Stimulated activated CD4-positive, alpha-beta T cell treated with anti-CD3 and anti-CD28 coated beads, Interleukin-15, amount 100 ng/mL, for 24 hours (primary cell): ENCODE data around the gene TSHZ2.

Experiments
- DNase-seq: peaks from one replicate; pipeline ENCODE4 v3.0.0-alpha.2; 2020

Gene TSHZ2

DNA sequence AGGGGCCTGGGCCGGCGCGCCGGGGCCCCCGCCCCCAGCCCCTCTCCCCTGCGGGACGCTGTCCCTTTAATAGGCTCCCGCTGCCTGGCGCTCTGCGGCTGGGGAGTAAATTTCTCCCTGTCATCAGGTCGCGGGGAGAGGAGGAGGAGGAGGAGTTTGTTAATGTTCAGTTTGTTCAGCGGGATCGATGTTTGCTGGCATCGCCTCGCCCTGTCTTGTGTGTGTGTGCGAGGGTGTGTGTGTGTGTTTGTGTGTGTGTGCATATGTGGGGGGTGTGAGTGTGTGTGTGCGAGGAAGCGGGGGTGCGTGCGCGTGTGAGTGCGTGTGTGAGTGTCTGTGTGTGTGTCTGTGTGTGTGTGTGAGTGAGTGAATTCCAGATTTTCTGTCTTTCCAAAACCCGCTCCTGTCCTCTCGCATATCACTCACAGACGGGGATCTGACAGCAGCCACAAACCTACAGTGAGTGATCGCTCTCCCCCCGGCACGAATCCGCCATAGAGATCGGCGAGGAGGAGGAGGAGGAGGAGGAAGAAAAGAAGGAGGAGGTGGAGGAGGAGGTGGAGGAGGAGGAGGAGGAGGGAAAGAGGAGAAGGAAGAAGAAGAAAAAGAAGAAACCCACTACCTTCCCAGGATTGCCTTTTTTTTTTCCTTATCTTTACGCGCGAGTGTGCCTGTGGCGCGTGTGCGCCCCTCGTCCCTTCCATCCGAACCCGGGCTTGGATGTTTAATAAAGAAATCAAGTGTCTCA, at the start of gene TSHZ2:
TSHZ2 (plus strand) TSS at position 169 of the 748 bp plus-strand sequence. CDS start 936 bp downstream, outside the sequence.
- peak; percentile 70 for DNase-seq

DNA sequence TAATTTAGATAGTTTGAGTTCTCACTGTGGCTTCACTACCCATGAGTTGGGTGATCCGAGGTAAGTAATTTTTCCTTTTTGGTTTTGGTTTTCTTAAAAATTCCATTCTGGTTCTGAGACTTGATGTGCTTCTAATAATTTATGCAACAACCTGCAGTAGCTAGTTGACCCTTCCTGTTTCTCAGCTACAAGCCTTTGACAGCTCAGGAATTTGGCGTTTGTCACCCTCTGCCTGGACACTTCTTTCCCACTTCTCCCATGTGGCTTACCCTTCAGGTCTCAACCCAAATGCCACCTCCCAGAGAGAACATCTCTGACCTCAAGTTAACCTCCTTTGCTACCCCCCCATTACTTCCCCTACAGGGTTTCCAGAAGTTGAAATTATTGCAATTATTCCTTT, 49.7 kb upstream of the TSHZ2 start:
- DNase-seq, result no peak

GRCh38 chr20:52923123-52923937, 48.8 kb upstream of the TSHZ2 start:
- DNase-seq, result no peak

DNA sequence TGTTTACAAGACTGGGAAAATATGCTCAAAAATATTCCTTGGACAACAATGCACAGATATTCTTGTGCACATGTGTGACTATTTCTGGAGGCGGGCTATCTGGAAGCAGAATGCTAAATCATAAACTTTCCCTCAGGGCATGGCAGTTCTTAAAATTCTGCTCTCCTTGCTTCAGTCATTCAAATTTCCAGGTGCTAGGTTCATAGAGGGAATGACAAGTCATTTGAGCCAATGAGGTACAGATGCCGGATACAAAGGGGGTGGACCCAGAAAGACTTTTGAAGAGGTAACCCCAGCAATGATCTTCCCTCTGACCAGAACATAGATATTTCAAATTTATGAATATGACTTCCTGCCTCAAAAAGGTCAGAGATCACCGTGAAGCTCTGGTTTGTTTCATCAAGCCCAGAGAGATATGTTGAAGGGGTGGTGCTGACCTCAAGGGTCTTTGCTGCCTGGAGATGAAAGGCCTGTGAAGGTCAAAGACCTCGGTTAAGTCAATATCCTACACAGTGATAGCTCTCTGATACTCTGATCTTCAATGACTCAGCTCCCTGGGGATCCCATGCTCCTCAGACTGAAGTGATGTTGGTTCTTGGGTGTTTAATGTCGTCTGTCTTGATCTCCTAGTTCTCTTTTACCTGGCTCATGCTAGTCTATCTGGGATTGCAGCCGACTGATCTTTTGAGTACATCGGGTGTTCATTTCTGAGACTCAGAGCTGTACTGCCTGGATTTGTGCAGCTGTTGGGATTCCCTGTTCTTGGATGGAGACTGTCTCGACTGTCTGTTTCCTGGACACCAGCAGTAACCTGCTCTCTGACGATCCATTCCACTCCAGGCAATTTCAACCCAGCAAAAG, 47.5 kb upstream of the TSHZ2 start:
- no peak for DNase-seq

- no peak for DNase-seq
These were observed 45.7 kb upstream of the TSHZ2 start for GRCh38 chr20:52926505-52926904.

DNA sequence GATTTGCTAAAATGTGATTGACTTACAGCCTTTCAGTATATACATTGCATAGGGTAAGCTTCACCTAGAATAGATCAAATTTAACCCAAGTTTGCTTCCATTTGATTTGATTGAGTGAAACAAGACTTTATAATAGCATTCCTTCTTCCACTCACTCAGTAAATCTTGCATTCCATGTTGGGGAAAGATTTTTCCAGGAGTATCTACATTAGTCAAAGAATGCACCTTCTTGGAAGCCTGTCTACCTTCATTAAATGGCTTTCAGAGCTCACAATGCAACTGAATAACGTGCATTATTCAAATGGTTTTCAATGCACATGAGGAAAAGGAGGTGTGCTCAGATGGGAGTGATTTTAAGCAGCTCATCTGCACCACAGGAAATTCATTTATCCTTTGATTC, 38.3 kb upstream of the TSHZ2 start:
- no peak for DNase-seq

GRCh38 chr20:52936351-52937340, 35.5 kb upstream of the TSHZ2 start:
- DNase-seq, result no peak

DNA sequence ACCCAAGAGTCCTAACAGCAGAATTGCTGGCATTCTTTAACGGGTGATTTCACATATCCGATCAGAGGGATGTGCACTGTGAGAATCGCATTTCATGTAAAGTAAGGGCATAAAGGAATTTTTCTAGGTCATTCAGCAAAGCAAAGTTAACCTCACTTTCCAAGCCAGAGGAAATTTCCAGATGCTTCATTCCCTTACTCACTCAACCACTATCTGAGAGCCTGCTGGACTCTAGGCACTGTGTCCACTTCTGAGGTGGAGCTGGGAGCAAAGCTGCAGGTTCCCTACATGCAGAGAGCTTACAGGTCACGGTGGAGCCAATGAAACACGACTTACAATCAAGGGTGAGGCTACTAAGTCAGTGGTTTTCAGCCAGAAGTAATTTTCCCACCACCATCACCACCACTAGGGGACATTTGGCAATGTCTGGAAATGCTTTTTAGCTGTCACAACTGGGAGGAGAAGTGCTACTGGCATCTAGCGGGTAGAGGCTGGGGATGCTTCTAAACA, 34.5 kb upstream of the TSHZ2 start:
- DNase-seq, result no peak

- no peak for DNase-seq
These were observed 33.0 kb upstream of the TSHZ2 start for GRCh38 chr20:52939141-52939540.

GRCh38 chr20:52941808-52942207, 30.4 kb upstream of the TSHZ2 start:
- no peak for DNase-seq

GRCh38 chr20:52943185-52943841, 28.8 kb upstream of the TSHZ2 start:
- no peak for DNase-seq

- DNase-seq, result no peak
These were observed 26.9 kb upstream of the TSHZ2 start for GRCh38 chr20:52945268-52945667.

- DNase-seq, result no peak
These were observed 26.2 kb upstream of the TSHZ2 start for GRCh38 chr20:52945862-52946522.

DNA sequence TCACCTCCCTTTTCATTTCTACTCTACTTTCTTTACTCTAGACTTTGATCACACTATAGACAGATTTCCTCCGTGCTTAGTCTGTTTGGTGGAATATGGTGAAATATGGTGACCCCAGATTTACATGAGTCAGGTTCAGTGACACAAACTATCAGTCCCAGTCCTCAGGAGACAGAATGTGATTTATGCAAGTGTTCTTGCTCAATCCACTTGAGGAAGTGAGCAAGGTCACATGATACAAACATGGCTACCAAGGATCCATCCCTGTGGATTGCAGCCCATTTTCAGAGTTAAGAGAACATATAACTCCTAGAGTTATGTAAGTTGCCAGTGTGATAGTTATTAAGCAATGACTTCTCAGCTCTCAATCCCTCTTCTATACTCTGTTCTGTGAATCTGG, 23.7 kb upstream of the TSHZ2 start:
- DNase-seq, result no peak

- no peak for DNase-seq
These were observed 19.1 kb upstream of the TSHZ2 start for GRCh38 chr20:52953020-52953419.

DNA sequence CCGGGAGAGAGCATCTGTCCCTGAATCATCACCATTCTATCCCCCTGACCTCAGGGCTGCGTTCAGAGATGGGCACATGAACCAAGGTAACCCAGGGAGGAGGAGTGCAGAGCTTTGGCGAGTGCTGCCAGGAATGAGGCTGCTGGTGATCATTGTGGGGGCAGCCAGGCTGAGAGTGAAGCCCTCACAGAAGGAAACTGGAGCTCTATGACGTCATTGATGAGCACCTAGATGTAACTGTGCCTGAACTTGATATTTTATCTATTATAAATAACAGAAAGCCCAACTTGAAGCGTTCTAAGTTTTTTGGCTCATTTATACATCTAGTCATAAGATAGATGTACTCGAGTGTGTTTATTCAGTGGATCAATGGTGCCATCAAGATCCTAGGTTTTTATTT, 17.3 kb upstream of the TSHZ2 start:
- no peak for DNase-seq

DNA sequence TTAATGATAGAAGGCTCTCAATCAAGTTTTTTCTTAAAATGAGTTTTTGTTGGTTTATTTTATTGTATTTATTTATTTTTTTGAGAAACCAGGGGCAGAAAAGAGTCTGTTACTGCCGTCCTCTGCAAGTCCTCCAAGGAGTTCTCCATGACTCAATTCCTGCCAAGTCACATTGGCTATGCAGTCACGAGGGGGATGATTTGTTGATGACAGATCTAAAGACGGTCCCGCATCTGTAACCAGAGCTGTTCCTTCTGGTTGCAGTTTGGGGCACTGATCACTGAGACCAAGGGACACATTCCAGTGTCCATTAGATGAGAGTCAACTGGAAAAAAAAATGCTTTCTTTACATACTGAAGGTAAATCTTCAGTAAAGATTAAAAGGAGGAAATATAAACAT, 13.9 kb upstream of the TSHZ2 start:
- no peak for DNase-seq

- no peak for DNase-seq
These were observed 13.0 kb upstream of the TSHZ2 start for GRCh38 chr20:52959125-52959524.

- no peak for DNase-seq
These were observed 10.0 kb upstream of the TSHZ2 start for GRCh38 chr20:52962183-52962582.

DNA sequence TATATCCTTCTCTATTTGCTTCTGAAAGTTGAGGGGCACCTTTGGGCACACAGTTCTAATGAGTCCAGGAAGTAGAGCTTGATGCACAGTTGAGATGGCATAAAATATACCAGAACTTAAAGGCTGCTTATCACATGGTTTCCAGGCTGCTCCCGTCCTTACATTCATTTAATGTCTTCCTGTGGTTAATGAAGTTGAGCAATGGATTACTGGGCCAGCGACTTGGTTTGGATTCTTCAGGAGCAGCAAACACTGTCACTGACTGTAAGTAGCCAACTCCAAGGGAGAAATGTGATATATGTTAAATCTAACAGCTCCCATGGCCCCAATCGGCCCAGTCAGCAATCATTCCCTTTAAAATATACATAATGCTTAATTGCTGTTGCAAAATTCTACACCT, 9.0 kb upstream of the TSHZ2 start:
- DNase-seq, result no peak

- no peak for DNase-seq
These were observed 8.0 kb upstream of the TSHZ2 start for GRCh38 chr20:52964131-52964530.
